SK-N-MC (cell line): ENCODE measurements around the gene DDHD1.

ENCODE experiments used
- EZH2 ChIP-seq: fragments of 200-600 bp; sonication (generic); IDR thresholded peaks from one replicate; pipeline ENCODE4 v1.6.1; 2017; ENCODE audit warnings: antibody characterized with exemption
- FOXP2 ChIP-seq: optimal IDR thresholded peaks from 2 replicates; pipeline ENCODE3; 2011; ENCODE audit warnings: mild to moderate bottlenecking, moderate library complexity; ENCODE audit not compliant: insufficient read depth; ENCODE audit errors: extremely low read length, control extremely low read depth
- POLR2AphosphoS5 ChIP-seq: IDR thresholded peaks from 2 replicates; pipeline ENCODE4 v1.6.1; 2012; ENCODE audit warnings: mild to moderate bottlenecking, low read depth, low read length, borderline replicate concordance

DNA sequence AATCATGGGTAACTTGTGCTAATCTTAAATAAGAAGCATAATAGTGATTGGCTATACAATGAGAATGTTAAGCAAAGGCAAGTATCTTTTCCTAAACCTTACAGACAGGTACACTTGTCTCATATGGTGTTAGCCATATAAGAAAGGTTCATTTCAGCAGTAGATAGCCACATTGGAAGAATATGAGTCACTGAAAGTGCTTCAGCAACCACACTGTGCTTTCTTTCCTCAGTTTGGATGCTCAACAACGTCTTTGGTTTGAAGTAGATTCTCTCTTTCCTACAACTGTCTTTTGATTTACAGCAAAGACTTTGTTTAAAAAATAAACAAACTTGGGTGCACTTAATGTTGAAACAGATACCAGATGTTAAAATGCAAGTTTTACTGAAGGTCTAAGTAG lies 8.9 kb downstream of the DDHD1 start:
- TF ChIP-seq EZH2 (no peak), POLR2AphosphoS5 (no peak), FOXP2 (no peak)
